Caki2 (cell line): ENCODE measurements around the gene CLDN3. TPM values are rescaled to one million over a fixed set of nuclear protein-coding genes. Genes with fewer than 3 reads are reported as not detected.

ENCODE experiments used
- DNase-seq: peaks from one replicate; pipeline ENCODE4 v3.0.0-alpha.2; 2015; ENCODE audit warnings: low read depth
- in situ Hi-C: cut with HindIII; loops from 2 replicates; pipeline ENCODE4 v1.10.0; 2016; ENCODE audit warnings: low sequenced_read_pairs, low pct_unique_long_range_greater_than_20kb, mixed read lengths
- total RNA-seq: library from RNA; depleted of rRNA; stranded (reverse); fragments of >200 nt; shearing (Covaris generic); gene quantifications from 2 replicates; pipeline ENCODE4 v1.2.3, GENCODE V29; 2014; ENCODE audit warnings: low replicate concordance; rRNA removed

The CLDN3 gene
- total RNA-seq, 1 experiment from 2014 or later = 69.4 TPM

- no peak for DNase-seq
- in situ Hi-C loops = no loop called here
Measured at GRCh38 chr7:73719806-73720169, 50.3 kb downstream of the CLDN3 start.

Other genes with a start within 250 kb of the CLDN3 start
- 50.9 and 54.6 TPM in 2 replicates for gene BAZ1B, start 248.0 kb downstream of the CLDN3 start, total RNA-seq
- gene BCL7B, start 212.6 kb downstream of the CLDN3 start, total RNA-seq = 53.8 and 61.7 TPM in 2 replicates
- gene TBL2, start 191.7 kb downstream of the CLDN3 start, total RNA-seq = 88.6 and 128 TPM in 2 replicates
- gene MLXIPL, start 145.7 kb downstream of the CLDN3 start, total RNA-seq = not detected in 2 replicates
- 4.5 and 12.9 TPM in 2 replicates for gene VPS37D, start 102.4 kb downstream of the CLDN3 start, total RNA-seq
- gene DNAJC30, start 86.8 kb downstream of the CLDN3 start, total RNA-seq = 10.7 and 20.2 TPM in 2 replicates
- 110 and 151 TPM in 2 replicates for gene BUD23, start 86.7 kb downstream of the CLDN3 start, total RNA-seq
- 8.5 and 25.7 TPM in 2 replicates for gene STX1A, start 50.6 kb downstream of the CLDN3 start, total RNA-seq
- gene ABHD11, start 31.5 kb downstream of the CLDN3 start, total RNA-seq = 36.2 and 45.0 TPM in 2 replicates
- 326 and 414 TPM in 2 replicates for gene CLDN4, start 60.7 kb upstream of the CLDN3 start, total RNA-seq
- gene METTL27, start 72.2 kb upstream of the CLDN3 start, total RNA-seq = 60.4 and 71.8 TPM in 2 replicates
- 1.7 TPM in 1 of 2 replicates, not detected in the other for gene TMEM270, start 90.9 kb upstream of the CLDN3 start, total RNA-seq